ENCODE results near the gene ADAM22. TPM values are rescaled to one million over a fixed set of nuclear protein-coding genes. Genes with fewer than 3 reads are reported as not detected.

The ADAM22 gene
- polyA plus RNA-seq, 1 donor from 2014 or later = 46.3 TPM

- H3K36me3 ChIP-seq (ENCODE audit: insufficient read depth, low read length) = no peaks in the 10 kb centered on the region
- H3F3A ChIP-seq (ENCODE audit: insufficient read depth, low read length, poor library complexity, severe bottlenecking) = no peaks in the 10 kb centered on the region
- H4K20me1 ChIP-seq (ENCODE audit: insufficient read depth) = no peaks in the 10 kb centered on the region
- H3K27ac ChIP-seq (ENCODE audit: low read length) = no peak overlapping the region
- no peak overlapping the region for H3K4me3 ChIP-seq (ENCODE audit: low read length)
- H3K4me2 ChIP-seq (ENCODE audit: low read length) = no peak overlapping the region
- H3K27me3 ChIP-seq (ENCODE audit: insufficient read depth, low read depth, low read length) = no peaks in the 10 kb centered on the region
- TF ChIP-seq, protein P1, sequence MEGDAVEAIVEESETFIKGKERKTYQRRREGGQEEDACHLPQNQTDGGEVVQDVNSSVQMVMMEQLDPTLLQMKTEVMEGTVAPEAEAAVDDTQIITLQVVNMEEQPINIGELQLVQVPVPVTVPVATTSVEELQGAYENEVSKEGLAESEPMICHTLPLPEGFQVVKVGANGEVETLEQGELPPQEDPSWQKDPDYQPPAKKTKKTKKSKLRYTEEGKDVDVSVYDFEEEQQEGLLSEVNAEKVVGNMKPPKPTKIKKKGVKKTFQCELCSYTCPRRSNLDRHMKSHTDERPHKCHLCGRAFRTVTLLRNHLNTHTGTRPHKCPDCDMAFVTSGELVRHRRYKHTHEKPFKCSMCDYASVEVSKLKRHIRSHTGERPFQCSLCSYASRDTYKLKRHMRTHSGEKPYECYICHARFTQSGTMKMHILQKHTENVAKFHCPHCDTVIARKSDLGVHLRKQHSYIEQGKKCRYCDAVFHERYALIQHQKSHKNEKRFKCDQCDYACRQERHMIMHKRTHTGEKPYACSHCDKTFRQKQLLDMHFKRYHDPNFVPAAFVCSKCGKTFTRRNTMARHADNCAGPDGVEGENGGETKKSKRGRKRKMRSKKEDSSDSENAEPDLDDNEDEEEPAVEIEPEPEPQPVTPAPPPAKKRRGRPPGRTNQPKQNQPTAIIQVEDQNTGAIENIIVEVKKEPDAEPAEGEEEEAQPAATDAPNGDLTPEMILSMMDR (IDR thresholded peaks at IDR 0.05; ENCODE audit: poor library complexity, severe bottlenecking) = no peak
- TF ChIP-seq, protein P2, sequence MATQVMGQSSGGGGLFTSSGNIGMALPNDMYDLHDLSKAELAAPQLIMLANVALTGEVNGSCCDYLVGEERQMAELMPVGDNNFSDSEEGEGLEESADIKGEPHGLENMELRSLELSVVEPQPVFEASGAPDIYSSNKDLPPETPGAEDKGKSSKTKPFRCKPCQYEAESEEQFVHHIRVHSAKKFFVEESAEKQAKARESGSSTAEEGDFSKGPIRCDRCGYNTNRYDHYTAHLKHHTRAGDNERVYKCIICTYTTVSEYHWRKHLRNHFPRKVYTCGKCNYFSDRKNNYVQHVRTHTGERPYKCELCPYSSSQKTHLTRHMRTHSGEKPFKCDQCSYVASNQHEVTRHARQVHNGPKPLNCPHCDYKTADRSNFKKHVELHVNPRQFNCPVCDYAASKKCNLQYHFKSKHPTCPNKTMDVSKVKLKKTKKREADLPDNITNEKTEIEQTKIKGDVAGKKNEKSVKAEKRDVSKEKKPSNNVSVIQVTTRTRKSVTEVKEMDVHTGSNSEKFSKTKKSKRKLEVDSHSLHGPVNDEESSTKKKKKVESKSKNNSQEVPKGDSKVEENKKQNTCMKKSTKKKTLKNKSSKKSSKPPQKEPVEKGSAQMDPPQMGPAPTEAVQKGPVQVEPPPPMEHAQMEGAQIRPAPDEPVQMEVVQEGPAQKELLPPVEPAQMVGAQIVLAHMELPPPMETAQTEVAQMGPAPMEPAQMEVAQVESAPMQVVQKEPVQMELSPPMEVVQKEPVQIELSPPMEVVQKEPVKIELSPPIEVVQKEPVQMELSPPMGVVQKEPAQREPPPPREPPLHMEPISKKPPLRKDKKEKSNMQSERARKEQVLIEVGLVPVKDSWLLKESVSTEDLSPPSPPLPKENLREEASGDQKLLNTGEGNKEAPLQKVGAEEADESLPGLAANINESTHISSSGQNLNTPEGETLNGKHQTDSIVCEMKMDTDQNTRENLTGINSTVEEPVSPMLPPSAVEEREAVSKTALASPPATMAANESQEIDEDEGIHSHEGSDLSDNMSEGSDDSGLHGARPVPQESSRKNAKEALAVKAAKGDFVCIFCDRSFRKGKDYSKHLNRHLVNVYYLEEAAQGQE (IDR thresholded peaks at IDR 0.05; ENCODE audit: borderline replicate concordance) = no peak
- TF ChIP-seq TAF1 (IDR thresholded peaks at IDR 0.05; ENCODE audit: low read depth) (no peak), SMC3 (conservative IDR thresholded peaks at IDR 0.05; ENCODE audit: poor library complexity) (no peak), MXI1 (conservative IDR thresholded peaks at IDR 0.05; ENCODE audit: poor library complexity, severe bottlenecking) (no peak), POLR2AphosphoS5 (IDR thresholded peaks at IDR 0.05) (no peak)
- no peaks in the 10 kb centered on the region for H3K9me2 ChIP-seq (ENCODE audit: insufficient read depth, low read length)
- H3K79me2 ChIP-seq (replicated peaks; ENCODE audit: insufficient read depth, low read length) = no peaks in the 10 kb centered on the region
- H2AFZ ChIP-seq (ENCODE audit: low read depth, low read length) = no peak overlapping the region
- H3K9ac ChIP-seq (ENCODE audit: low read length) = no peak overlapping the region
- H3K9me3 ChIP-seq (ENCODE audit: low read length) = no peaks in the 10 kb centered on the region
Observed at GRCh38 chr7:87968021-87968420, 34.0 kb downstream of the ADAM22 start.

- Histone ChIP-seq H3K4me2 (ENCODE audit: low read length) (no peak overlapping the region), H3K27me3 (ENCODE audit: insufficient read depth, low read depth, low read length) (no peaks in the 10 kb centered on the region), H3K79me2 (replicated peaks; ENCODE audit: insufficient read depth, low read length) (no peaks in the 10 kb centered on the region), H3F3A (ENCODE audit: insufficient read depth, low read length, poor library complexity, severe bottlenecking) (no peaks in the 10 kb centered on the region), H3K27ac (ENCODE audit: low read length) (no peak overlapping the region), H3K9me2 (ENCODE audit: insufficient read depth, low read length) (no peaks in the 10 kb centered on the region), H3K4me3 (ENCODE audit: low read length) (no peak overlapping the region), H3K36me3 (ENCODE audit: insufficient read depth, low read length) (no peaks in the 10 kb centered on the region), H3K9ac (ENCODE audit: low read length) (no peak overlapping the region), H2AFZ (ENCODE audit: low read depth, low read length) (no peak overlapping the region), H4K20me1 (ENCODE audit: insufficient read depth) (no peaks in the 10 kb centered on the region), H3K9me3 (ENCODE audit: low read length) (no peaks in the 10 kb centered on the region)
- no peak for TF ChIP-seq TAF1 (IDR thresholded peaks at IDR 0.05; ENCODE audit: low read depth)
- no peak for TF ChIP-seq MXI1 (conservative IDR thresholded peaks at IDR 0.05; ENCODE audit: poor library complexity, severe bottlenecking)
- TF ChIP-seq EP300 (conservative IDR thresholded peaks at IDR 0.05; ENCODE audit: poor library complexity, severe bottlenecking) = no peak
- TF ChIP-seq, protein P1 (IDR thresholded peaks at IDR 0.05; ENCODE audit: poor library complexity, severe bottlenecking) = no peak
- TF ChIP-seq POLR2AphosphoS5 (IDR thresholded peaks at IDR 0.05) = no peak
- no peak for TF ChIP-seq SMC3 (conservative IDR thresholded peaks at IDR 0.05; ENCODE audit: poor library complexity)
Observed at GRCh38 chr7:87982116-87982515, 48.1 kb downstream of the ADAM22 start.
